ENCODE measurements around the gene IFNGR2. TPM values are rescaled to one million over a fixed set of nuclear protein-coding genes. Genes with fewer than 3 reads are reported as not detected.

IFNGR2 gene
- total and polyA plus RNA-seq, 2 of the 4 experiments (the other 2 are of a cell fraction) = 66.0 to 73.8 TPM

- peak; percentile 59 for DNase-seq
- no peak overlapping the region for H3K14ac ChIP-seq (replicated peaks; ENCODE audit: low read depth, low read length)
- H4K91ac ChIP-seq (ENCODE audit: insufficient read depth, low read depth, low read length) = no peak overlapping the region
- no peak overlapping the region for H4K8ac ChIP-seq (ENCODE audit: low read depth in 2 of 2, low read length in 2 of 2)
- H2AFZ ChIP-seq (replicated peaks; ENCODE audit: low read length, poor library complexity) = no peak overlapping the region
- H3K56ac ChIP-seq (ENCODE audit: extremely low read depth, insufficient read depth, low read length) = no peak overlapping the region
- H3K27ac ChIP-seq (ENCODE audit: insufficient read depth, low read length) = peak overlapping the region; percentile 8; the same call in 1 of the 2 replicates
- no TSS peak for BruUV-seq (replicated peaks)
- no peaks in the 10 kb centered on the region for H3K27me3 ChIP-seq (ENCODE audit: control insufficient read depth, insufficient read depth, low read length)
- H4K20me1 ChIP-seq (ENCODE audit: insufficient read depth, low read length) = no peaks in the 10 kb centered on the region
- peak overlapping the region; percentile 20 for H2AK9ac ChIP-seq (replicated peaks; ENCODE audit: low read depth, low read length, poor library complexity)
- WGBS, 2 experiments (ENCODE audit: extremely low coverage in 2 of 2, insufficient read length in 1 of 2) = no CpG with 5 or more reads among the region's 6 CpGs
- H4K5ac ChIP-seq (ENCODE audit: low read depth, low read length) = no peak overlapping the region; the same call in 1 of the 2 replicates
- H2AK5ac ChIP-seq (ENCODE audit: low read depth, low read length) = no peak overlapping the region
- H3K79me1 ChIP-seq (ENCODE audit: low read depth in 1 of 2, low read length in 2 of 2) = no peaks in the 10 kb centered on the region
- no peak overlapping the region for H2BK15ac ChIP-seq (ENCODE audit: low read depth, low read length)
- H3K9ac ChIP-seq (ENCODE audit: low read depth, low read length) = no peak overlapping the region
- H3K23ac ChIP-seq (ENCODE audit: low read depth, low read length) = no peak overlapping the region
- TF ChIP-seq MAZ (IDR thresholded peaks at IDR 0.05; ENCODE audit: borderline replicate concordance, low read depth, low read length) (no peak), FOS (IDR thresholded peaks at IDR 0.05; ENCODE audit: low read depth, low read length) (peak; percentile 20; the same call in 1 of the 2 replicates)
- no peak overlapping the region for H2BK120ac ChIP-seq (ENCODE audit: low read depth, low read length)
- no peak overlapping the region for H2BK5ac ChIP-seq (ENCODE audit: low read depth, low read length, poor library complexity, severe bottlenecking)
- no peak overlapping the region for H3K18ac ChIP-seq (ENCODE audit: low read depth, low read length)
- ChIA-PET CTCF (no interaction called here), POLR2A (ENCODE audit: unreplicated experiment) (interaction anchor here (0.6 kb wide), 1 partner anchor 84 kb away, joined by 6 read pairs; the partner anchor contains the start of gene TMEM50B)
- no peak overlapping the region for H3K4ac ChIP-seq (ENCODE audit: low read depth, low read length)
- in situ Hi-C loops (cut with MboI; ENCODE audit: low sequenced_read_pairs) = no loop called here
- H3K36me3 ChIP-seq (ENCODE audit: control insufficient read depth, insufficient read depth, low read length) = no peaks in the 10 kb centered on the region
- intact Hi-C loops (cut with micrococcal nuclease) = no loop called here
- no peak overlapping the region for H3K4me3 ChIP-seq (ENCODE audit: insufficient read depth, low read depth, low read length)
- peaks cover 10% of the 10 kb centered on the region for H3K4me1 ChIP-seq (ENCODE audit: control insufficient read depth, insufficient read depth, low read length)
- peak overlapping the region; percentile 4; the same call in 1 of the 2 replicates for H3K4me2 ChIP-seq (ENCODE audit: low read depth, low read length)
- ATAC-seq (ENCODE audit: low read depth) = peak; percentile 79
- H2BK20ac ChIP-seq (ENCODE audit: low read depth, low read length) = no peak overlapping the region
- no peaks in the 10 kb centered on the region; the same call in 1 of the 2 replicates for H3K9me1 ChIP-seq (ENCODE audit: insufficient read depth, low read length)
- H3K9me3 ChIP-seq (ENCODE audit: control insufficient read depth, insufficient read depth, low read length) = no peaks in the 10 kb centered on the region
- dilution Hi-C loops (cut with HindIII; ENCODE audit: low sequenced_read_pairs, unreplicated experiment) = no loop called here
These were observed 7.3 kb upstream of the IFNGR2 start for GRCh38 chr21:33395891-33396331.
